Right lung (tissue), 5 donors: Measurements from ENCODE around the gene CEP250. TPM values are rescaled to one million over a fixed set of nuclear protein-coding genes. Genes with fewer than 3 reads are reported as not detected.

ENCODE experiments used
- DNase-seq, 2 donors: peaks; one replicate each; pipeline ENCODE4 v3.0.0-alpha.2; 2013
- polyA plus RNA-seq, 5 donors: library from polyadenylated mRNA; unstranded; fragments of 120-200 nt; gene quantifications; one replicate each; pipeline versions ENCODE4 v1.2.1 to v1.2.3, GENCODE V29; 2013; ENCODE audit warnings: inconsistent platforms in 1 of 5, low replicate concordance in 1 of 5; ENCODE audit not compliant: insufficient read length in 5 of 5, insufficient read depth in 1 of 5

CEP250 gene
- polyA plus RNA-seq, 5 donors: 49.0 to 68.7 (median 63.3) TPM

DNA sequence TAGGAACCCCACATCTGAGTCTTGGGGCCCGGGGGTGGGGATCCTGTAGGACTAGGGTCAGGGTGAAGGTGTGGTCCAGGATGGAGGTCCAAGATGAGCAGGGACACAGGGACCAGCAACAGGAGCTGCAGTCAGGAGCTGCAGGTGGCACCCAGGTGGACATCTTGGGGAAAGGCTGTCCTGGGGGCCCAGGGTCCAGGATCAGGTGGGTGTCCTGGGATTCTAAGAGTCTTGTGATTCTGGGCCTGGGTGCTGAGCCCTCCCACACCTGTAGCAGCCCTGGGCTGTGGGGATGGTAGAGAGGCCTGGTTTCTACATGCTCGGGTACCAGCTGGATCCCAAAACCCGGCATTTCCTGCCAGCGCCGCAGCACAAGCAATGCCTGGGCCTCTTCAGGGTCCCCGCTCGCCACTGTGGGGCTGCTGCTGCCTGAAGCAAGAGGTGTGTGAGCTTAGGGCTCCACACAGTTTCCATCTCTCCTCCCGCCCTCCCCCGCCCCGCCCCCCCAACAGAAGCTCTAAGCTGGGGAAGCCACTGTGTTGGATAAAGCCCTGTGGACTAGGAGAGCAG is 107.2 kb downstream of the CEP250 start:
- no peak for DNase-seq

DNA sequence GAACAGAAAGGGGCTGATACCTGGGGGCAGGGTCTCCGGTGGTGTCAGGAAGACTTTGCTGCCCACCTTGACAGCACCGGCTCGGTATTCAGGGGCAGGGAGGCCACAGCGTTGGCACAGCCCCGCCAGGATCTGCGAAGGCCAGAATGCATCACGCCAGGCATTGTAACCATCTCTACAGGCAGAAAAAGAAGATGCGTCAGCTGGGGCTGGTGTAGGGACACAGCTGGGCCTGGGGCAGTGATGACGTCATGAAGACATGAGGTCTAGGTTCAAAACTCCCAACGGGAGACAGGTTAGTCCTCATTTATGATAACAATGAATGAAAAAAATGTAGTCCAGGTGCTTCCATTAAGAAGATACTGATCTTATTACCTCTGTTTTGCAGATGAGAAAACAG is 108.4 kb downstream of the CEP250 start:
- DNase-seq: no peak

DNA sequence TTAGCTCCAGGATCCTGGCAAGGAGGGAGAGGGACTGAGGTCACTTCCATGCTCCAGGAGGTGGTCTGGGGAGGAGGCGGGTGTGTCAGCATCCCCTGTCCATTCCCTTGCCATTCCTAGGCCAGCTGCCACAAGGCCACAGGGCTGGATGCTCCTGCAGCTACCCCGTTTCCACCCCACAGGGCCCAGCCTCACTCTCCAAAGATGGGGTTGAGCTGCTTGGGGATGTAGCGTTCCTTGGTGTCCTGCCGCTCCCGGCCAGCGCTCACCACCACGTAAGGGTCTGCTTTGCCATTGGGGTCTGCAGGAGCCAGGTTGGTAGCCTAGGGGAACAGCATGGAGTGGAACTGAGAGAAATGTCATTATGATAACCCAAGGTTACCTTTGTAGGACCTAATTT is 109.5 kb downstream of the CEP250 start:
- no peak for DNase-seq

DNA sequence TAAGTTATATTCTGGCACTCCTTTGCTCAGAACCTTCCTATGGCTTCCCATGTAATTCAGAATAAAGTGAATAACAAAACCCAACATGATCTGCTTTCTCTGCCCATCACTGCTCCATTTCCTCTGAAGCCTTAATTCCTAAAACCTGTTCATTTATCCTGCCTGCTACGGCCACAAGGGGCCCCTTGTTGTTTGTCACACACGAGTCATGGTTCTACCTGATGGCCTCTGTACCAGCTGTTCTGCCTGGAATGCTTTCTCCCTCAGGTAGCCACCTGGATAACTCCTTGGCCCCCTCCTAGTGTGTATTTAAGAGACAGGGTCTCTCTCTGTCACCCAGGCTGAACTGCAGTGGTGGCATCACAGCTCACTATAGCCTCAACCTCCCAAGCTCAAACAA is 113.2 kb downstream of the CEP250 start:
- no peak for DNase-seq

Other genes starting within 250 kb of the CEP250 start
- gene MMP24, start 228.9 kb upstream of the CEP250 start, polyA plus RNA-seq: 1 to 10 TPM; 1.0 to 2.3 (median 1.6) TPM
- 10 to 100 TPM; 28.2 to 50.9 (median 37.7) TPM for gene MMP24OS, start 177.5 kb upstream of the CEP250 start, polyA plus RNA-seq
- gene EIF6, start 170.8 kb upstream of the CEP250 start, polyA plus RNA-seq: 100 to 1,000 TPM in 2 of 5 donors, 10 to 100 TPM in 3; 90.8 to 128 (median 98.9) TPM
- under 1 TPM in 1 of 5 donors, not detected in 4; 0.05 TPM for gene FAM83C, start 163.2 kb upstream of the CEP250 start, polyA plus RNA-seq
- gene UQCC1, start 43.6 kb upstream of the CEP250 start, polyA plus RNA-seq: 10 to 100 TPM; 52.7 to 61.4 (median 55.0) TPM
- under 1 TPM; 0.50 to 0.94 (median 0.72) TPM for gene GDF5, start 17.4 kb upstream of the CEP250 start, polyA plus RNA-seq
- gene C20orf173, start 74.1 kb downstream of the CEP250 start, polyA plus RNA-seq: not detected
- gene ERGIC3, start 86.5 kb downstream of the CEP250 start, polyA plus RNA-seq: 100 to 1,000 TPM; 300 to 394 (median 370) TPM
- gene SPAG4, start 160.2 kb downstream of the CEP250 start, polyA plus RNA-seq: 1 to 10 TPM in 4 of 5 donors, under 1 TPM in 1; 0.76 to 2.1 (median 1.9) TPM
- 100 to 1,000 TPM; 140 to 259 (median 202) TPM for gene CPNE1, start 209.3 kb downstream of the CEP250 start, polyA plus RNA-seq
- 100 to 1,000 TPM in 2 of 5 donors, 10 to 100 TPM in 3; 70.9 to 106 (median 88.4) TPM for gene RBM12, start 209.3 kb downstream of the CEP250 start, polyA plus RNA-seq
- gene NFS1, start 243.8 kb downstream of the CEP250 start, polyA plus RNA-seq: 10 to 100 TPM; 18.6 to 20.1 (median 19.3) TPM
- gene ROMO1, start 243.8 kb downstream of the CEP250 start, polyA plus RNA-seq: 100 to 1,000 TPM in 1 of 5 donors, 10 to 100 TPM in 4; 41.5 to 115 (median 62.7) TPM